Measurements from ENCODE around the gene PFKFB1.
"Not testable (repeated sequence)": the region's sequence is repeated elsewhere in the genome, so short reads cannot be mapped to it uniquely, and the experiment has no call there.

Gene PFKFB1

DNA sequence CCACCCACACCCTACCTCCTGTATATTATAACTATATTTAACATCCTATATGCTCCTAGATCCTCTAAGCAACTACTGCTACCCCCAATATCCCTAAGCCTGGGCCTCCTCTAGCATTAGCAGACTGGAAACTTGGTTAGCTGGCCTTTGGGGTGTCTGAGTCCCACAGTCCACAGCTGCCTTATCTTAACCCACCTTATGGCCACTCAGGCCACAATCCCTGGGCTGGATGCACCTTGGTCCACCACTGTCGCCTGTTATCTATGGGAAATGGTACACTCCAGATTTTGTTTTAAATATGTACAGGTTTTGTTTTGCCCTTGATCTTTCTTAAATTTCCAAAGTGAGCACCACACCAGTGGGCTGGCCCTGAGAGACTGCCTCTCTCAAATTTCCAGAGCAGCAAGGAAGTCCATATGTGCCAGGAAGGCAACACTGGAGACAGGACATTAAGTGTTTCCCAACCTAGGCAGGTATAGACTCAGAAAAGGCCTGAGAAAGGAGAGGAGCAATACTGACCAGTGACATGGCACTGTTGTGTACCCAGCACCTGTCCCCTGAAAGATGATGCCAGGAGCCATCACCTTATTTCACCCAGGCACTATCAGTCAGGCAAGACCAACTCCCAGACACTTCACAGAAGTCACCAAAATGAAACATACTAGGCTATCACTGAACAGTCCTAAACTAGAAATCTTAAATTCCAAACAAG is 921 bp downstream of the PFKFB1 start:
- no peak for DNase-seq

GRCh38 chrX:54991706-54992105 is 2.3 kb downstream of the PFKFB1 start:
- DNase-seq: no peak

GRCh38 chrX:54983306-54983705 is 10.7 kb downstream of the PFKFB1 start:
- not testable (repeated sequence) for DNase-seq

DNA sequence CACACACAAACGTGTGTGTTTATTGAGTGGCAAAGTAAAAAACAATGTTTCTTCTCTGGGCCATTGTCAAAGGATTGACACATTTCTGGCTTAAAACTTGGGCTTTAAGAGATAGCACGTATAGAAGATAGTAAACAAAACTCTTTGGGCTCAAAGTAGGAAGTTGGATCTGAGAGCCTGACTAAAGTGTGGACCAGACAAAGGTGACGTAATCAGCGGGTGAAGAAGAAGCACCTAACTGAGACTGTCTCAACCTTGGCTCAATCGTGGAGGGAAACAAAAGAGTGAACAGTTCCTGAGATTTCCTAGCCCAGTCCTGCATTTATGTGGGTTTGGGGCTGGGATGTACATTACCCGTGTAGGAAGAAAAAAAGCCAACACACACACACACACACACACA is 13.7 kb downstream of the PFKFB1 start:
- no peak for DNase-seq

- DNase-seq: no peak
These were observed 14.6 kb downstream of the PFKFB1 start for GRCh38 chrX:54979432-54979831.

DNA sequence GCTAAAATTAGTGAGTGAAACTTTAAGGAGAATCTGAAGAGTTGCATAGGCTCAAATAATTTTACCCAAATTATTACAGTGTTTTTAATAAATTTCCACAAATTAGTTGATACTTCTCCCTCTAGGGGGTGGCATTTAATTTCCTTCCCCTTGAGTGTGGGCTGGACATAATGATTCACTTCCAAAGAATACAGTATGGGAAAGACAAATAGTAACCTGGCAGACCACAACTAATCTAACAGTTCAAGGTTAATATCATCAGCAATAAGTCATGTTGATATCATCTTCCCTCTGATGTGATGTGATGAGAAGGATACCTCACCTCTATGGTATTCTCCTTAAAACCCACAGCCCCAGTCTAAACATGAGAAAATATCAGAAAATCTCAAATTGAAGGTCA is 15.5 kb downstream of the PFKFB1 start:
- DNase-seq: no peak

DNA sequence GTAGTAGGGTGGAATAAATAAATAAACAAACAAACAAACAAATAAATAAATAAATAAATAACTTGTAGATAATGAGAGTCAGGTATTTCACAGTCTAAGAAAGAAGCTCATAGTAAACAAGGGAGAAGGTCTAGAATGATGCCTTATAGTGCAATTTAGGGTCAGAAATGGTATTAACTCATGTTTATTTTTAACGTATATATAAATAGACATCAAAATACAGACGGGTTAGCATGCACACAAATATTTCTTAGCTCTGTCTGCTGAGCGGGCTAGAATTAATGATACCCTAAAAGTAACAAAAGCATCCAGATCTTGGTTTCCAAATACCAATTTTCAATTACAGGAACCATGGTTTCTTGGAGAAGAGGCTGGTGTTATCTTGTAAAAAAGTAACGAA is 16.6 kb downstream of the PFKFB1 start:
- DNase-seq: no peak

GRCh38 chrX:54964766-54965497 is 29.1 kb downstream of the PFKFB1 start:
- peak; percentile 3 for DNase-seq

GRCh38 chrX:54961750-54962149 is 32.2 kb downstream of the PFKFB1 start:
- DNase-seq: no peak

DNA sequence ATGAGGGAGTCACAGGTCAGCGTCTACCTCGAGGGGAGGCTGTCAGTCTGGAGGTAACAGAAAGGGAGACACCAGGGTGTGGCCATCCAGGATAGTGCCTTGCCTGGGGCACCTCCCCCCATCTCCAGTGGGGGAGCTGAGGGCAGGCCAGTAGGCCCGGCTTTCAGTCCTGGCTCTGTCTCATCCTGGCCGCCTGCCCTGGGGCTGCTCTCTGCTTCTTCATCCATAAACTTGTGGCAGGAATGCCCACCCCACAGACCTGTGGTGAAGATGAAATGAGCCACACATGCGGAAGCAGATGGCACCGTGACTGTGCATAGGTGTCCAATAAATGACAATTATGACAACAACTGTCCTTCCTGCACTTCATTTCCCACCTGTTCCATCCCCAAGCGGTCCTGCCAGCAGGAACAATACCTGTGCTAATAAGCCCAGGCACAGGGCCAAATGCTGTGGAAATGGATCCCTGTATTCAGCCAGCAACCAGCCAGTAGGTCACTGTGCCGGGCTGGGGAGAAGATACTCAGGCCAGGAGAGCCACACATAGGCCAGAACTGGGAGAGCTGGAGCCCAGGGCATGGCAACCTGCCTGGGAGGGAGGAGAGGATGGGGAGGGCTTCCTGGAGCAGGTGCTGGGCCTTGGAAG is 43.1 kb downstream of the PFKFB1 start:
- no peak for DNase-seq

- DNase-seq: no peak
These were observed 48.8 kb downstream of the PFKFB1 start for GRCh38 chrX:54945224-54945623.

DNA sequence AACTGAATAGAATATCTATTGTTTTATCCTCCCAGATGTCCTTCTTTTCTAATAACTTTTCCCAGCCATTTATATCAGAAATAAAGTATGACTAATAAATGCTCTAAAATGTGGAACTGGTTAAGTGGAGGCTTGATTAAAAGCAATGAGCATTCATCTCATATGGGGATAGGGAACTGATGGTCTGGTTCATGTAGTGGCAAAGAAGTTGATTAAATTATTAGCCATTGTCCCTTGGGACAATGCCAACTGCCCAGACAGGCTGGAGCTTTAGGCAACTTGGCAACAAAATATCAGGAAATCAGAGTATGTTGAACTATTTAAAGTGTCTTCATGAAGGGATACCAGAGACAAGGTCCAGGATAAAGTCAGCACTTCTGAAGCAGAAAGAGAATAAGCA is 49.2 kb downstream of the PFKFB1 start:
- no peak for DNase-seq

DNA sequence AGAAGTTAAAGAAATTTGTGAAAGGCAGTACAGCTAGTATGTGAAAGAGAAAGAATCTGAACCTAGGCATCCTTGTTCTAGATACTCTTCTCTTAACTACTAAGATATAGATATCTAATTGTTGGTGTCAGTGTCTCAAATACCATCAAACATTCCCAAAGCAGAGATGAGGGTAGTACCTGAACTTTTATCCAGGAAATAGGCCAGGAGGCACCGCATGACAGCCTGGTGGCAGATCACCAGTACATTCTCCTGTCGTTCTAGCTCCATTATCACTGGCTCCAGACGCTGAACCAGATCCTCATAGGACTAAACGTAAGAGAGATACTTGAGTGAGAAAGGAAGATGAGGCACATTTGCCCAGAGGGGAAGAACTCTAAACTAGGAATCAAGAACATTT is 56.6 kb downstream of the PFKFB1 start:
- no peak for DNase-seq

- no peak for DNase-seq
These were observed 58.7 kb downstream of the PFKFB1 start for GRCh38 chrX:54935306-54935705.

DNA sequence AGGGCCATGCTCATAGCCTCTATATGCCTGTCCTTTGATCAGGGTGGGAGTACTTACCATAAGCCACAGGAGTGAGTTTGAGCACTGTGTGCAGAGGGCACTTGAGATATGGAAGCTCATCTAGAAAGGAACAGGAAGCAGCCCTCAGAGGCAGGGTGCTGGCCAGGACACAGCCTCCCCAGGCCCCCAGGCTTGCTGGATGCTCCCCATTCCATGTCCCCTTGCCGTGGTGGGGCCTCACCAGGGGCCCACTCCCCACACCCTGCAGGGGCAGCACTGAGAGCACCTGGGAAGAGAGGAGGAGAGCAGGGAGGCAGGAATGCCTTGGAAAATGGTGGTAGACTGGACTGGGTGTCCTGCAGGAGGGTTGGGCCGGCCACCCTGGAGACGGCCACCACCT is 59.1 kb downstream of the PFKFB1 start:
- DNase-seq: no peak

GRCh38 chrX:54934058-54934457 is 59.9 kb downstream of the PFKFB1 start:
- DNase-seq: no peak

GRCh38 chrX:54933150-54933826 is 60.7 kb downstream of the PFKFB1 start:
- no peak for DNase-seq

GRCh38 chrX:54931107-54931506 is 62.9 kb downstream of the PFKFB1 start:
- no peak for DNase-seq

DNA sequence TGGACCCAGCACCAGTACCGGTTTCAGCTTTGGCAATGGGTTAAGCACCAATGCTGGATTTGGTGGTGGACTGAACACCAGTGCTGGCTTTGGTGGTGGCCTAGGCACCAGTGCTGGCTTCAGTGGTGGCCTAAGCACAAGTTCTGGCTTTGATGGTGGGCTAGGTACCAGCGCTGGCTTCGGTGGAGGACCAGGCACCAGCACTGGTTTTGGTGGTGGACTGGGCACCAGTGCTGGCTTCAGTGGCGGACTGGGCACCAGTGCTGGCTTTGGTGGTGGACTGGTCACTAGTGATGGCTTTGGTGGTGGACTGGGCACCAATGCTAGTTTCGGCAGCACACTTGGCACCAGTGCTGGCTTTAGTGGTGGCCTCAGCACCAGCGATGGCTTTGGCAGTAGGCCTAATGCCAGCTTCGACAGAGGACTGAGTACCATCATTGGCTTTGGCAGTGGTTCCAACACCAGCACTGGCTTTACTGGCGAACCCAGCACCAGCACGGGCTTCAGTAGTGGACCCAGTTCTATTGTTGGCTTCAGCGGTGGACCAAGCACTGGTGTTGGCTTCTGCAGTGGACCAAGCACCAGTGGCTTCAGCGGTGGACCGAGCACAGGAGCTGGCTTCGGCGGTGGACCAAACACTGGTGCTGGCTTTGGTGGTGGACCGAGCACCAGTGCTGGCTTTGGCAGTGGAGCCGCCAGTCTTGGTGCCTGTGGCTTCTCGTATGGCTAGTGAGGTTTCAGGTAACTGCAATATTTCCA is 63.5 kb downstream of the PFKFB1 start:
- DNase-seq: no peak

DNA sequence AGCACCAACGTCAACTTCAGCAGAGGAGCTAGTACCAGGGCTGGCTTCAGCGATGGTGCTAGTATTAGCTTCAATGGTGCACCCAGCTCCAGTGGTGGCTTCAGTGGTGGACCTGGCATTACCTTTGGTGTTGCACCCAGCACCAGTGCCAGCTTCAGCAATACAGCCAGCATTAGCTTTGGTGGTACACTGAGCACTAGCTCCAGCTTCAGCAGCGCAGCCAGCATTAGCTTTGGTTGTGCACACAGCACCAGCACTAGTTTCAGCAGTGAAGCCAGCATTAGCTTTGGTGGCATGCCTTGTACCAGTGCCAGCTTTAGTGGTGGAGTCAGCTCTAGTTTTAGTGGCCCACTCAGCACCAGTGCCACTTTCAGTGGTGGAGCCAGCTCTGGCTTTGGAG is 65.1 kb downstream of the PFKFB1 start:
- no peak for DNase-seq

- no peak for DNase-seq
These were observed 67.0 kb downstream of the PFKFB1 start for GRCh38 chrX:54926978-54927377.

GRCh38 chrX:54923376-54923775 is 70.6 kb downstream of the PFKFB1 start:
- no peak for DNase-seq

- DNase-seq: no peak
These were observed 71.4 kb downstream of the PFKFB1 start for GRCh38 chrX:54922547-54922946.
